Measurements from ENCODE around the gene NLRP4. TPM values are rescaled to one million over a fixed set of nuclear protein-coding genes. Genes with fewer than 3 reads are reported as not detected.

NLRP4 gene
- total RNA-seq, 2 experiments from 2014 or later = not detected

Other genes starting within 250 kb of the NLRP4 start
- 10 to 100 TPM; 13.8 to 13.9 TPM for gene FIZ1, start 237.0 kb upstream of the NLRP4 start, total RNA-seq
- 10 to 100 TPM; 21.5 to 25.1 TPM for gene ZNF524, start 236.3 kb upstream of the NLRP4 start, total RNA-seq
- 10 to 100 TPM; 12.0 to 13.3 TPM for gene ZNF865, start 230.9 kb upstream of the NLRP4 start, total RNA-seq
- gene ZNF784, start 212.0 kb upstream of the NLRP4 start, total RNA-seq = 1 to 10 TPM; 3.9 to 4.4 TPM
- gene ZNF580, start 195.5 kb upstream of the NLRP4 start, total RNA-seq = 10 to 100 TPM; 23.4 to 23.5 TPM
- gene ZNF581, start 192.9 kb upstream of the NLRP4 start, total RNA-seq = 10 to 100 TPM; 19.2 to 20.1 TPM
- gene CCDC106, start 188.3 kb upstream of the NLRP4 start, total RNA-seq = 1 to 10 TPM; 3.6 to 4.0 TPM
- 100 to 1,000 TPM; 249 to 251 TPM for gene U2AF2, start 181.5 kb upstream of the NLRP4 start, total RNA-seq
- 10 to 100 TPM; 36.0 to 36.1 TPM for gene EPN1, start 161.3 kb upstream of the NLRP4 start, total RNA-seq
- not detected for gene NLRP9, start 98.1 kb upstream of the NLRP4 start, total RNA-seq
- gene RFPL4A, start 77.4 kb upstream of the NLRP4 start, total RNA-seq = not detected
- not detected for gene RFPL4AL1, start 67.4 kb upstream of the NLRP4 start, total RNA-seq
- not detected for gene NLRP11, start 4.5 kb upstream of the NLRP4 start, total RNA-seq
- not detected for gene NLRP13, start 95.8 kb downstream of the NLRP4 start, total RNA-seq
- gene NLRP8, start 111.3 kb downstream of the NLRP4 start, total RNA-seq = not detected
- gene NLRP5, start 150.2 kb downstream of the NLRP4 start, total RNA-seq = not detected